ENCODE measurements around the gene PRKACA. TPM values are rescaled to one million over a fixed set of nuclear protein-coding genes. Genes with fewer than 3 reads are reported as not detected.

PRKACA gene
- 98.7 TPM for total RNA-seq

- DNase-seq (ENCODE audit: low spot score) = peak; percentile 99
Observed at GRCh38 chr19:14117668-14118164, at the start of gene PRKACA. TSS of gene PRKACA (minus strand) at chr19:14117762. CDS start at chr19:14117547, 215 bp downstream.

GRCh38 chr19:14166999-14167575, 49.5 kb upstream of the PRKACA start:
- no peak for DNase-seq (ENCODE audit: low spot score)

GRCh38 chr19:14165990-14166830, 48.6 kb upstream of the PRKACA start:
- no peak for DNase-seq (ENCODE audit: low spot score)

GRCh38 chr19:14164724-14165493, 47.3 kb upstream of the PRKACA start:
- no peak for DNase-seq (ENCODE audit: low spot score)

- DNase-seq (ENCODE audit: low spot score) = no peak
Observed at GRCh38 chr19:14164082-14164481, 46.5 kb upstream of the PRKACA start.

- no peak for DNase-seq (ENCODE audit: low spot score)
Observed at GRCh38 chr19:14162871-14163297, 45.3 kb upstream of the PRKACA start.

- no peak for DNase-seq (ENCODE audit: low spot score)
Observed at GRCh38 chr19:14161305-14161704, 43.7 kb upstream of the PRKACA start.

- no peak for DNase-seq (ENCODE audit: low spot score)
Observed at GRCh38 chr19:14160017-14160703, 42.6 kb upstream of the PRKACA start.

GRCh38 chr19:14159059-14159458, 41.5 kb upstream of the PRKACA start:
- DNase-seq (ENCODE audit: low spot score) = no peak

GRCh38 chr19:14158276-14159023, 40.9 kb upstream of the PRKACA start:
- DNase-seq (ENCODE audit: low spot score) = no peak

GRCh38 chr19:14156971-14157717, 39.6 kb upstream of the PRKACA start:
- DNase-seq (ENCODE audit: low spot score) = no peak

GRCh38 chr19:14156122-14156521, 38.6 kb upstream of the PRKACA start:
- no peak for DNase-seq (ENCODE audit: low spot score)

- DNase-seq (ENCODE audit: low spot score) = no peak
Observed at GRCh38 chr19:14155371-14155770, 37.8 kb upstream of the PRKACA start.

- DNase-seq (ENCODE audit: low spot score) = no peak
Observed at GRCh38 chr19:14152713-14153112, 35.2 kb upstream of the PRKACA start.

GRCh38 chr19:14150770-14151661, 33.5 kb upstream of the PRKACA start:
- no peak for DNase-seq (ENCODE audit: low spot score)

- no peak for DNase-seq (ENCODE audit: low spot score)
Observed at GRCh38 chr19:14150041-14150769, 32.6 kb upstream of the PRKACA start.

- DNase-seq (ENCODE audit: low spot score) = peak; percentile 70
Observed at GRCh38 chr19:14149509-14149994, 32.0 kb upstream of the PRKACA start.

GRCh38 chr19:14148751-14149410, 31.3 kb upstream of the PRKACA start:
- DNase-seq (ENCODE audit: low spot score) = no peak
